NCI-H2107 (cell line): ENCODE measurements around the gene LIX1.
"Not testable (repeated sequence)": the region's sequence is repeated elsewhere in the genome, so short reads cannot be mapped to it uniquely, and the experiment has no call there.

ENCODE experiments used
- DNase-seq: peaks from one replicate; lab custom pipeline; 2025; lab: John Stamatoyannopoulos, UW

Gene LIX1

GRCh38 chr5:97142521-97143254, at the start of gene LIX1:
Gene LIX1, minus strand, starts transcription at chr5:97142611. Its CDS starts 35 bp downstream, at chr5:97142576.
- no peak for DNase-seq

GRCh38 chr5:97191893-97192292, 49.5 kb upstream of the LIX1 start:
- DNase-seq: no peak

- DNase-seq: not testable (repeated sequence)
Observed at GRCh38 chr5:97189523-97189922, 47.1 kb upstream of the LIX1 start.

GRCh38 chr5:97183930-97184213, 41.5 kb upstream of the LIX1 start:
- no peak for DNase-seq

DNA sequence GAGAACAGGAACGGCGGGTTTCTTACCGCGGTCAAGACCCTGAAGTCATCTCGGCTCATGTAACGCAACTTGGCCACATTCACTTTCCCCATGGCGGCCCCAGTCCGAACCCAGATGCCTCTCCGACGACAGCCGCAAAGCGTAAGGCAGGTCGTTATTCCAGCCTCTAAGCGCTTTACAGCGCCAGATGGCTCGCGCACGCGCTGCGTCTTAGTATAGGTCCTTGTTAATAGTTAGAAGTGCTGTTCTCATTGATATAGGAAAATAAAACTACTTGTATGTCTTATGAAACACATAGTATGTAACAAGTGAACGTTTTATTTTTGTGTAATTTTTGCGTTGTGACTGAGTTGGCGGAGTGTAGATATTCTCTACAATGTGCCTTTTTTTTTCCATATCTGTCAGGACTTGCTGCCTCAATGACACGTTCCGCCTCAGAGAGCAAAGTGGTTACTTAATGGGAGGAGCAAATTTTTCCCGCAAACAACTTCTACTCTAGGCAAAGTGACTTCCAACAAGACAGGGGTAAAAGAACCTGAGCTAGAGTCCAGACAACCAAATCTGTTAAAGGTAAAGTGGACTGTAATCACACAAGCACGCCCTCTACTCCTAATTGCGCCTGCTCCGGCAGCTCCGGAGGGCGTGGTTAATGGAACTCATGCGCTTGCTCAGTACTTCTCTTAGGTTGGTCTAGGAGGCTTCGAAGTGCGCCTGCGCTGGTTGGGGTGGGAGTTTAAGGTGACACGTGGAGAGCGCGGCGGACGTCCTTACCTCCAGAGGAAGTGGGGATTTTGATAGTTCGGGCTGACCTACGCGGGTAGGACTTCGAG, 40.9 kb upstream of the LIX1 start, which contains the start of gene RIOK2:
RIOK2 (minus strand) TSS at position 148 of the 830 bp plus-strand sequence; CDS start at position 92, 56 bp downstream.
- DNase-seq: peak; percentile 74

- DNase-seq: no peak
Observed at GRCh38 chr5:97182571-97183099, 40.2 kb upstream of the LIX1 start.

GRCh38 chr5:97181856-97182545, 39.6 kb upstream of the LIX1 start:
- no peak for DNase-seq

- DNase-seq: not testable (repeated sequence)
Observed at GRCh38 chr5:97179457-97179856, 37.0 kb upstream of the LIX1 start.

GRCh38 chr5:97172227-97172626, 29.8 kb upstream of the LIX1 start:
- DNase-seq: no peak

GRCh38 chr5:97171703-97172102, 29.3 kb upstream of the LIX1 start:
- no peak for DNase-seq

DNA sequence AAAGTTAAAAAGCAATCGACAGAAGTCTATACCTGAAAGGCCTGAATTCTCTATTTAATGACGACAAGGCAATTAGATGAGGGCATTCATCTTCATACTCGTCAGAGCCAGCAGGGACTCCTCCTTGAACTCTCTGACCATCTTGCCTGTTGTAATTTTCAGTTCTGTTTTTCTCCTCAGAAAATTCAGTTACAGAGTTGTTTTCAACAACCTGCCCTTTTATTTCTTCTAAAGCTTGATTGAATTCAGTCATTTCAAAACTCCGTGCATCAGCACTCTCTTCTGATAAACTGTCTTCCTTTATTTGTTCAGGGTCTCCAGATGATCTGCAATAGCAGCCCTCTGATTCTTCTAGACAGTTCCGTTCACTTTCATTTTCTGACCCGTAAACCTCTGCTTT, 25.0 kb upstream of the LIX1 start:
- DNase-seq: no peak

DNA sequence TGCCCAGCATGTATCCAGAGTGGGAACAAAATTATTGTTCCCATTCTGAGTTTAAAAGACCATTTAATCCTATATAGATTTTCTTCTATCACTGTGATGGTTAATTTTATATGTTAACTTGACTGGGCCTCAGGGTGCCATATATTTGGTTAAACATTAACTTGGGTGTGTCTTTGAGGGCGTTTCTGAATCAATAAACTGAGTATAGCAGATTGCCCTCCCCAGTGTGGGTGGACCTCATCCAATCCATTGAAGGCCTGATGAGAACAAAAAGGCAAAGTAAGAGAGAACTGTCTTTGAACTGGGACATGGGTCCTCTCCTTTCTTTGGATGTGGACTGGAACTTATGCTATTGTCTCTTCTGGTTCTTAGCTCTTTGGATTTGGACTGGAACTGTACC, 23.3 kb upstream of the LIX1 start:
- no peak for DNase-seq

DNA sequence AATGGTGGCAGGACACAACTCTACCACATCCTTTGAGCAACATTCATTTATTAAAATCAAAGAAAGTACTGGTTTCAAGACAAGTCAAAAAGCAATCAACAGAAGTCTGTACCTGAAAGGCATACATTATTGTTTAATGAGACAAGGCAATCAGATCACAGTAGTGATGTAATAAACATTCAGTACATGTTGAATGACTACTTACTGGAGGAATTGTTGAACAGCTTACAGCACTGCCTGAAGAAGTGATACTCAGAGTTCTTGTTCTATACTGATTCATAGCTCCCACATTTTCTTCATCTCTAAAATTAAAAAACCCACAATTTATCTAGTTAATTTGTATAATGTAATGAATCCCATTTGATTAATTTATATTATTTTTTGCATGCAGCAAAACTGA, 22.4 kb upstream of the LIX1 start:
- no peak for DNase-seq

DNA sequence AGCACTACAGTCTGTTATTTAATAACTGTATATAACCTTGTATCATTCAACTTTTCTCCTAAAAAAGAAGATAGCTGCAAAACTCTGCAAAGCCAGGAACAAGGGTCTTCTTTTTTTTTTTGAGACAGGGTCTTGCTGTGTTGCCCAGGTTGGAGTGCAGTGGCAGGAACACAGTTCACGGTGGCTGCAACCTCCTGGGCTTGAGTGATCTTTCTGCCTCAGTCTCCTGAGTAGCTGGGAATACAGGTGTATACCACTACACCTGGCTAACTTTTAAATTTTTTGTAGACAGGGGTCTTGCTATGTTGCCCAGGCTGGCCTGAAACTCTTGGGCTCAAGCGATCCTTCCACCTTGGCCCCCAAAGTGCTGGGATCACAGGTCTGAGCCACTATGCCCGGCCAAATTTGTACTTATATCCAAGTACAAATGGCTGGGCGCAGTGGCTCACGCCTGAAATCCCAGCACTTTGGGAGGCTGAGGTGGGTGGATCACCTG, 21.4 kb upstream of the LIX1 start:
- no peak for DNase-seq

DNA sequence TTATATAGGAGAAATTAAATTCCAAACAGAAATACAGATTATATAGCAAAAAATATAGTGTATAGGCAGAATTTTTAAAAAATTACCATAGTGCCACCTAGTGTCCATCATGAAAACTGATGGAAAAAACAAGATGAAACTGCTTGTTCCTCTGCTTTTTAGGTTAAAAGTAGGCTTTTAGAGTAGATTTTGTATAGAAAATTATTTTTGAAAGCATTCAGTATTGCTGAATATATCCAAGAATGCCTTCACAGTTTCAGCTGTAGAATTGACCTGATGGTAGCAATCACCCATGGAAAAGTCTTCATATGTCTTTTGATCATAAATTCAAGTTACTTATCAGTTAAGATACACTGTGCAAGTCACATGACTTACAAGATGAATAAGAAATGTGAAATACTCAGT, 21.0 kb upstream of the LIX1 start:
- DNase-seq: no peak

- peak; percentile 20 for DNase-seq
Observed at GRCh38 chr5:97162045-97162444, 19.6 kb upstream of the LIX1 start.

DNA sequence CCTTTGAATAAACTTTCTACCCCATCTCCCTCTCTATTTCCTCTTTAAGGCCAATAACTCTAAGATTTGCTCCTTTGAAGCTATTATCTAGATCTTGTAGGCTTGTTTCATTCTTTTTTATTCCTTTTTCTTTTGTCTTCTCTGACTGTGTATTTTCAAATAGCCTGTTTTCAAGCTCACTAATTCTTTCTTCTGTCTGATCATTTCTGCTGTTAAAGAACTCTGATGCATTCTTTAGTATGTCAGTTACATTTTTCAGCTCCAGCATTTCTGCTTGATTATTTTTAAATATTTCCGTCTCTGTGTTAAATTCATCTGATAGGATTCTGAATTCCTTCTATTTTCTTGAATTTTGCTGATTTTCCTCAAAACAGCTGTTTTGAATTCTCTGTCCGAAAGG, 15.3 kb upstream of the LIX1 start:
- DNase-seq: no peak

- no peak for DNase-seq
Observed at GRCh38 chr5:97151370-97151769, 9.0 kb upstream of the LIX1 start.

GRCh38 chr5:97150401-97150800, 8.0 kb upstream of the LIX1 start:
- no peak for DNase-seq

DNA sequence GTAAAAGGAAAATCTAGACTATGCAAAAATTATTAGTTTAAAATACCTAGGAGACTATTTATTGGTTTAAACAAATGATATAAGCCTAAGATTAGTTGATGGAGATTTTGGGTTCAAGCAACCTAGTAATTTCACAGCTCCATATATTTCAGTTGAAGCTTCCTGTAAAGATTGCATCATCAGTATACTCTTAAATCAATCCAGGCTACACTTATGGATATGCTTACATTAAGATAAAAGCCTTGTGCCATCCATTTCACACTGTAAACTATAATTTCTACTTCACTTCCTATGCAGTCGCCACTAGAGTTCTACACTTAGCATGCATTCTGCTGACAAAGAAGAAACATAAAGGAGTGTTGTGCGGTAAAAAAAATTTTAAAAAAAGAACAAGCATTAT, 7.3 kb upstream of the LIX1 start:
- DNase-seq: no peak

- no peak for DNase-seq
Observed at GRCh38 chr5:97148288-97148687, 5.9 kb upstream of the LIX1 start.

GRCh38 chr5:97143704-97144103, 1.3 kb upstream of the LIX1 start:
- no peak for DNase-seq
